ENCODE results near the gene TMEM201.
"Not testable (repeated sequence)": the region's sequence is repeated elsewhere in the genome, so short reads cannot be mapped to it uniquely, and the experiment has no call there.

TMEM201 gene

GRCh38 chr1:9624081-9624480 lies 35.4 kb downstream of the TMEM201 start:
- DNase-seq, result no peak

DNA sequence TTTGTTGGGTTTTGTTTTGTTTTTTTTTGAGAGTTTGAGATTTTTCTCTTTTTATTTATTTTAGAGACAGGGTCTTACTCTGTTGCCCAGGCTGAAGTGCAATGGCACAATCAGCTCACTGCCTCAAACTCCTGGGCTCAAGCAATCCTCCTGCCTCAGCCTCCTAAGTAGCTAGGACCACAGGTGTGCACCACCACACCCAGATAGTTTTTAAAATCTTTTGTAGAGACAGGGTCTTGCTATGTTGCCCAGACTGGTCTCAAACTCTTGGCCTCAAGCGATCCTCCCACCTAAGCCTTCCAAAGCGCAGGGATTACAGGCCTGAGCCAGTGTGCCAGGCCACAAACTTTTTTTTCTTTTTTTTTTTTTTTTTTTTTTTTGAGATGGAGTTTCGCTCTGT lies 36.3 kb downstream of the TMEM201 start:
- DNase-seq, result not testable (repeated sequence)

DNA sequence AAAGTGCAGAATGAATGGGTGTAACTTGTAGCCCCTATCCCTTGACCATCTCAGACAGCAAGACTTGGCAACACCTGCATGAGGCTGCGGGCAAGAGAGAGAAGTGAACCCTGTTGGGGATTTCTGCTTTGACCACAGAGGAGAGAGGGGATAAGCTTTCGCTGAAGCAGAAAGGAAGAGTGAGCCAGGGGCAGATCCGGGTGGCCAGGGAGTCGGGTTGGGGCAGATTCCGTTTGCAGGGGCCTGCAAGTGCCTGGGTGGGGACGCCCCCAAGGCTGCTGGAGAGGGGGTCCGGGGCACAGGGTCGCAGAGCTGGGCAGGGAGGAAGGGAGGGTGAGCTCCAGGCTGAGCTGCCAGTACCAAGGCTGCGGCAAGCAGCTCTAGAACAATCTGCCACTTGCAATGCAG lies 37.5 kb downstream of the TMEM201 start:
- peak in 1 of 2 donors; percentile 14 for DNase-seq

- peak; percentile 67 to 75 for DNase-seq
Observed at GRCh38 chr1:9628541-9629444, 40.1 kb downstream of the TMEM201 start.

DNA sequence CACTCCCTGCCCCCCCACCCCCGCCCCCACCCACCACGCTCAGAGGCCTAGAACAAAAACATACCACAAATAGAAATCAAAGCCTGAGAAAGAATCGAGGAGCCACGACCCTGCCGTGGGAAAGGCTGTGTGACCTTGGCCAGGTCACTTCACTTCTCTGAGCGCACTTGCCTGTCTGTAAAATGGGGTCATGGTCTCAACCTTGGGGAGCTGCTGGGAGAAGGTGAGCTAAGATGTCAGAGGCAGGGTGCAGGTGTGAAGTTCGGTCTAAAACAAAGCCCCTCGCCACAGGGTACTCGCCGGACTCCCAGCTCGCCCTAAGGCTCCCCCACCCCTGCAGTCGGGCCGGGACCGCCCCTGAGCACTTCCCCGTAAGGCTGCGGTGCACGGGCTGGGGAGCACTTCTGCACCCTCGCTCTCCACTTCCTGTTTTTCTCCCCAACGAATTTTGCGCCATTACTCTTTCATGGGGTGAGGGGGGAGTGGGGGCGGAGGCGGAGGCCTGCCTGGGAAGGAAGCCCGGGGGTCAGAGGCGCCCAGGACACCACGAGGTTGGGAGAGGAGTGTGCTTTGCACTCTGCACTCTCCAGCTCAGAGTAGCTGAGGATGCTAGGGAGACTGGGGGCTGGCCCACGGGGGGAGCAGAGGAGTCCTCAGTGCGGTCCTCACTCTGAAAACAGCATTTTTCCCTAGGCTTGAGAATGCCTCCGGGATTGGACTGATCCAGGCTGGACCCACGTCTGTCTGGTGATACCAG lies 40.9 kb downstream of the TMEM201 start:
- peak; percentile 75 to 79 for DNase-seq

GRCh38 chr1:9630331-9631111 lies 41.8 kb downstream of the TMEM201 start:
- peak; percentile 21 to 22 for DNase-seq

- DNase-seq, result no peak
Observed at GRCh38 chr1:9631613-9632012, 42.9 kb downstream of the TMEM201 start.

GRCh38 chr1:9633493-9633892 lies 44.8 kb downstream of the TMEM201 start:
- no peak for DNase-seq

DNA sequence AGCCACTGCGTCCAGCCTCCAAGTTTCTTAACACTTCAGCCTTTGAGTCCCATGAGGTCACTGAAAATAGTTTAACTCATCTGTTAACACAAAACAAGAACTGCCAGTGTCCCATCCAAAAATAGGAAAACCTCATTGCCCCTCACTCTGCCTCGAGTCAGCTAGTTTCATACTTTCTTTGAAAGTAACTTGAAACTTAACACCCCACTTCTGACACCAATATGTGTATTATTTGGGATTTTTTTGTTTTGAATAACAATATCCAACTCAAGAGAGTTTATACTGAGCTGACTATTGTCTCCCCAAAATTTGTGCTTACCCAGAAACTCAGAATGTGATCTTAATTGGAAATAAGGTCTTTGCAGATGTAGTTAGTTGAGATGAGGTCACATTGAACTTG lies 45.9 kb downstream of the TMEM201 start:
- no peak for DNase-seq

DNA sequence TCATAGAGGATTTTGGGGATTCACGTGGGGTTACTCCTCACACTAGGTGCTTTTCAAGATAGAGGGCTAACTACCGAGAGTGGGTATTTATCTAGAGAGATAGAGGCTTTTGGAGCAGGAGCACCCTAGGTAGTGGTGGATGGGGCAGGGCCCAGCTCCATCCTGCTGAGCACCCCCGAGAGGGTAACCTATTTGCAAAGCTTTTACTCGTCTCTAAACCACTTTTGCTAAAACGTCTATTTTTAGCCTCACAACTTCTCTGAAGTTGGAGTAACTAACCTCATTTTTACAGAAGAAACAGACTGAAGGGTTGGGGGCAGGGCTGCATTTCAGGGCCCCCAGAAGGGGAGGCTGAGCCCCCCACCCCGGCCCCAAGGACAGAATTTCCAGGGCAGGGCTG lies 50.5 kb downstream of the TMEM201 start:
- DNase-seq, result no peak

GRCh38 chr1:9643351-9644256 lies 54.9 kb downstream of the TMEM201 start:
- DNase-seq, result no peak

DNA sequence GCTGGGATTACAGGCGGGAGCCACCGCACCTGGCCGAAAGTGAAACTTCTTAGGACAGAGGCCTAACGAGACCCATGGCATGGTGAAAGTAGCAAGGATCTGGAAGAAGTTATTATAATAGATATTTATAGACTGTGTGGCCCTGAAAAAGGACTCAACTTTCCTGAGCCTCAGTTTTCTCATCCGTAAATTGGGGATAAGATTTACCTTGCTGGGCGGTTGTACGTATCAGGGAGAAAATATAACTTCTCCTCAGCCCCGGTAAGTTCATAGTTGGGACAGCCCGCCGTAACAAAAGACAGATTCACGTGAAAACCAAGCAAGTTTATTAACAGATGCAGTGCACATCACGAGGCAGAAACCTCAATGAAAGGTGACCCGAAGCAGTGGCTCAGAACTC lies 57.3 kb downstream of the TMEM201 start:
- no peak for DNase-seq

DNA sequence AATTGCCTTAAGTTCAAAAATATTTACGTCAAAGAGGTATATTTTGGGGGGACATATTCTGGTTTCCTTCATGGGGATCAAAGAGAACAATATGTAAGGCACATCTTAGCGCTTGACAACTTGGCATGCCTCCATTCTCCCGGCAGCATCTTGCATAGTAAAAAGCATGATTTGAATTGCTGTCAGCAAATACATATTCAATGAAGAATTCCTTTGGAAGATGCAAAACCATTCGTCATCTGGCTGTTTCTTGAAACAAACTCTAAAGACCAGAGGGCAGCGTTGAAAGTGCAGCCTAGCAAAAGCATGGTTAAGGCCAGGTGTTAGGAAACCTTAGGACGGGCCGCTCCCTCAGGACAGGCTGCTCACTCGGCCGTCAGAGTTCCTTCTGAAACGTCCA lies 59.5 kb downstream of the TMEM201 start:
- DNase-seq, result no peak

DNA sequence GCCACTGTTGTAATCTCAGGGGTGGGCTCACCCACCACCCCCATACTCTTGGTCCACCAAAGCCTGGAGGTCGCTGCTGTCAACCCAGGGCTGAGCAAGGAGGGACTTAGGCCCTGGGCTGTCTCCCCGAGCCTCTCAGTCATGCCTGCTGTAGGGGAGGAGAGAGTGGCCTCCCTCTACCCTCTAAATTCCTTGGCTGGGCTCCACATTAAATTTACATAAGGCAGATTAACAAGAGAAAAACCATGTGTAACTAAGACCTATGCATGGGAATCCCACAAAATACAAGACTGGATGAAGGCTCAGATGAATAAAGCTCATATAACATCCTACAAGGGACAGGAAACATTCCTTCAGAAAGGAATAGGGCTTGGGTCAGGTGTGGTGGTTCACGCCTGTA lies 61.1 kb downstream of the TMEM201 start:
- DNase-seq, result no peak

- no peak for DNase-seq
Observed at GRCh38 chr1:9651220-9651564, 62.5 kb downstream of the TMEM201 start.

GRCh38 chr1:9651565-9652378 lies 63.1 kb downstream of the TMEM201 start, which contains the start of gene PIK3CD:
Gene PIK3CD (plus strand): TSS chr1:9651731. CDS start chr1:9710456, 58,725 bp downstream.
- DNase-seq, result peak; percentile 51 to 61

GRCh38 chr1:9652379-9653209 lies 63.9 kb downstream of the TMEM201 start:
- DNase-seq, result peak; percentile 61 to 62

GRCh38 chr1:9653210-9653490 lies 64.4 kb downstream of the TMEM201 start:
- DNase-seq, result no peak

DNA sequence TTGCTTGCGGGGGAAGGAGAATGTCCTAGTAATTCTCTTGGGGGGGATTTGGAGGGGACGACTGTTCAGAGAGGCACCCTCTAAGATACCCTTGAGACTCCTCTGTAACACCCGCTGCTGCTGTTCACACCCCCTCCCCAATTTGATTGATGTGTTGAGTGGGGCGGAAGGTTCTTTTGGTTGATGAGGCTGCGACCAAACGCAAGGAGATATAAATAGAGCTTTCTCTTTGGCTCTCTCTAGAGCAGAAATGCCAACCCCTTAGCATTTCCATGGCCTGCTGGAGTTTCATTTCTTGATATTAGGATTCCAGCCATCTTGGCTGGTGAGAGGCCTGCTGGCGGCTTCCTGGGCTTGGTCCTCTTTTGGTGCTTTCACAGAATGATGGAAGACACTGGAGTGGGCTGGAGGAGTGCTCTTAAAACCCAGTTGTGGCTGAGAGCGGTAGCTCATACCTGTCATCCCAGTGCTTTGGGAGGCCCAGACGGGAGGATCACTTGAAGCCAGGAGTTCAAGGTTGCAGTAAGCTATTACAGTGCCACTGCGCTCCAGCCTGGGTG lies 64.9 kb downstream of the TMEM201 start:
- peak; percentile 43 to 47 for DNase-seq

Measured in stimulated activated CD4-positive, alpha-beta T cell treated with anti-CD3 and anti-CD28 coated beads, Interleukin-2, amount 100 ng/mL, for 24 hours (primary cell).